DMS114 treated with DMSO at 0.1 percent for 48 hours (cell line): ENCODE results near the gene CDH2.
"Not testable (repeated sequence)": the region's sequence is repeated elsewhere in the genome, so short reads cannot be mapped to it uniquely, and the experiment has no call there.

ENCODE experiments used
- DNase-seq: peaks from one replicate; lab custom pipeline; 2025; ENCODE audit not compliant: unreplicated experiment; lab: John Stamatoyannopoulos, UW

CDH2 gene

GRCh38 chr18:27931535-27931934 is 245.4 kb downstream of the CDH2 start:
- DNase-seq: no peak

GRCh38 chr18:27922780-27923179 is 254.2 kb downstream of the CDH2 start:
- DNase-seq: no peak

GRCh38 chr18:27921904-27922751 is 254.8 kb downstream of the CDH2 start:
- DNase-seq: no peak

- no peak for DNase-seq
Observed at GRCh38 chr18:27921392-27921791, 255.5 kb downstream of the CDH2 start.

- no peak for DNase-seq
Observed at GRCh38 chr18:27920836-27921235, 256.1 kb downstream of the CDH2 start.

- not testable (repeated sequence) for DNase-seq
Observed at GRCh38 chr18:27906189-27906588, 270.7 kb downstream of the CDH2 start.

GRCh38 chr18:27903906-27904305 is 273.0 kb downstream of the CDH2 start:
- DNase-seq: no peak

- DNase-seq: no peak
Observed at GRCh38 chr18:27901424-27902226, 275.3 kb downstream of the CDH2 start.
